HuH-7 (cell line): ENCODE results near the gene L3MBTL1.
A peak's percentile ranks its signal among the peaks of the same experiment; 100 is the strongest.
"Not testable (repeated sequence)": the region's sequence is repeated elsewhere in the genome, so short reads cannot be mapped to it uniquely, and the experiment has no call there.

Experiments used
- DNase-seq: peaks from one replicate; pipeline ENCODE4 v3.0.0; 2011; ENCODE audit warnings: low spot score

The L3MBTL1 gene

GRCh38 chr20:43507150-43508080 is at the start of gene L3MBTL1:
Gene L3MBTL1, plus strand, starts transcription at chr20:43507697. Its CDS starts 5,807 bp downstream, at chr20:43513504.
- DNase-seq: peak; percentile 90

- DNase-seq: no peak
Observed at GRCh38 chr20:43458422-43458924, 49.0 kb upstream of the L3MBTL1 start.

GRCh38 chr20:43459022-43459942 is 48.2 kb upstream of the L3MBTL1 start:
- no peak for DNase-seq

- no peak for DNase-seq
Observed at GRCh38 chr20:43460172-43460829, 47.2 kb upstream of the L3MBTL1 start.

GRCh38 chr20:43460830-43461200 is 46.7 kb upstream of the L3MBTL1 start:
- DNase-seq: no peak

- DNase-seq: no peak
Observed at GRCh38 chr20:43461894-43462659, 45.4 kb upstream of the L3MBTL1 start.

GRCh38 chr20:43462660-43463526 is 44.6 kb upstream of the L3MBTL1 start:
- DNase-seq: no peak

- DNase-seq: no peak
Observed at GRCh38 chr20:43463527-43464218, 43.8 kb upstream of the L3MBTL1 start.

GRCh38 chr20:43464219-43464790 is 43.2 kb upstream of the L3MBTL1 start:
- no peak for DNase-seq

GRCh38 chr20:43465625-43465943 is 41.9 kb upstream of the L3MBTL1 start:
- no peak for DNase-seq

- no peak for DNase-seq
Observed at GRCh38 chr20:43467589-43467988, 39.9 kb upstream of the L3MBTL1 start.

GRCh38 chr20:43472671-43473380 is 34.7 kb upstream of the L3MBTL1 start:
- DNase-seq: no peak

- DNase-seq: no peak
Observed at GRCh38 chr20:43473381-43473704, 34.2 kb upstream of the L3MBTL1 start.

GRCh38 chr20:43477193-43477592 is 30.3 kb upstream of the L3MBTL1 start:
- DNase-seq: no peak

- no peak for DNase-seq
Observed at GRCh38 chr20:43477619-43478018, 29.9 kb upstream of the L3MBTL1 start.

- DNase-seq: no peak
Observed at GRCh38 chr20:43490038-43490437, 17.5 kb upstream of the L3MBTL1 start.

GRCh38 chr20:43492101-43492500 is 15.4 kb upstream of the L3MBTL1 start:
- no peak for DNase-seq

- no peak for DNase-seq
Observed at GRCh38 chr20:43495388-43495787, 12.1 kb upstream of the L3MBTL1 start.

- DNase-seq: not testable (repeated sequence)
Observed at GRCh38 chr20:43502021-43502420, 5.5 kb upstream of the L3MBTL1 start.
